ENCODE measurements around the gene COL5A2.

Gene COL5A2

GRCh38 chr2:189178726-189179569 is 613 bp downstream of the COL5A2 start:
- in situ Hi-C loops (cut with MboI; ENCODE audit: low sequenced_read_pairs) = no loop called here

DNA sequence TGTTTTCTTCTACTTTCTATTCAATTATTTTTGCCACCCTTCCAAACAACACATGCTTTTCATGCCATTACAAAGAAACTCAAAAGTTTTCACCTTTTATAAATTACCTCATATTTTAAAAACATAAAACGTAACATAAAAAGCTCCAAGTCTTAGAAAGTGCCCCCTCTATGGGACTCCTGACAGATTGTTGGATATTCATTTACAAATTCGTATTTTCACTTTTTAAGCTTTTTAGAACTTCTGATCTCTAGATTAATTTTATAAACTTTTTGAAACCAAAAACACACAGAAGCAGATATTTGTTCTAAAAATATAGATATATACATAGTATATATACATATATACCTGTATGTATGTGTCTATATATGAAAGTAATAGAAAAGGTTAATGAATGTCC is 1.5 kb downstream of the COL5A2 start:
- in situ Hi-C loops (cut with MboI; ENCODE audit: low sequenced_read_pairs) = no loop called here

- in situ Hi-C loops (cut with MboI; ENCODE audit: low sequenced_read_pairs) = no loop called here
These were observed 2.2 kb downstream of the COL5A2 start for GRCh38 chr2:189177251-189177840.

DNA sequence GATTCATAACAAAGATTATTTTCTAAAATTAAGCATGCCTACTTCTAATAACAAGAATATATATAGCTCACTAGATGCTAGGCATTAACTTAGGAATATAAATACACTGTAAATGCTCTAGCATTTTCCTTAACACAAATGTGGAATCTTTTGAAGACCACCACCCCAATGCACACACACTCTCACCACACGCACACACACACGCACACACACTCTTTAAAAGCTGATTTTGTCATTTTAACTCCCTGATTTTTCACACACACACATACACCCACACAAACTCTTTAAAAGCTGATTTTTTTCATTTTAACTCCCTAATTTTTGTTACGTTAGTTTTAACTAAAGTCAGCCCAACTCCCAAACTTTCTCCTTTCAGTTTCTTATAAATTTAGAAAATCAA is 3.0 kb downstream of the COL5A2 start:
- in situ Hi-C loops (cut with MboI; ENCODE audit: low sequenced_read_pairs) = no loop called here

DNA sequence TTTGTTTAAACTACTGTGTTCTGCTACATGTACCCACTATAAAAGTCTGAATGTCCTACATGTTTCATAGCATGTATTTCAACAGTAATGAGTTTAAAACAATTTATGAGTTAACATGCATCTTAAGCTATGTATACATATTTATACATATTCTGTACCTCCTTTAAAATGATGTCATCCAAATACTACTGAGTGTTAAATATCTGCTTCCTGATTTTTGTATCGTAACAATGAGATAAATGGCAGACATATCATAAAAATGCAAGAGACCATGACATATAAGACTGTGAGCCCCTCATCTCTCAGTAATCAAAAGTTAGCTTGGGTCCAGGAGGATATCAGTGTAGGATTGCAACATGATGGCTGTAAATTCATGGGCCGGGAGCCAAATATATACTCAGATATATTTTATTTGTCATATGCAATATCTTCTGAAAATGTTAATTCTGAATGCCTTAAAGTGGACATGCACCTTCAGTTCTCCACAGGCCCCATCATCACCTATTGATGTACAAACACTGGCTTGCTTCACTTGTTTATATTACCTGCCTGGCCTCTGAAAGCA is 3.6 kb downstream of the COL5A2 start:
- in situ Hi-C loops (cut with MboI; ENCODE audit: low sequenced_read_pairs) = no loop called here

DNA sequence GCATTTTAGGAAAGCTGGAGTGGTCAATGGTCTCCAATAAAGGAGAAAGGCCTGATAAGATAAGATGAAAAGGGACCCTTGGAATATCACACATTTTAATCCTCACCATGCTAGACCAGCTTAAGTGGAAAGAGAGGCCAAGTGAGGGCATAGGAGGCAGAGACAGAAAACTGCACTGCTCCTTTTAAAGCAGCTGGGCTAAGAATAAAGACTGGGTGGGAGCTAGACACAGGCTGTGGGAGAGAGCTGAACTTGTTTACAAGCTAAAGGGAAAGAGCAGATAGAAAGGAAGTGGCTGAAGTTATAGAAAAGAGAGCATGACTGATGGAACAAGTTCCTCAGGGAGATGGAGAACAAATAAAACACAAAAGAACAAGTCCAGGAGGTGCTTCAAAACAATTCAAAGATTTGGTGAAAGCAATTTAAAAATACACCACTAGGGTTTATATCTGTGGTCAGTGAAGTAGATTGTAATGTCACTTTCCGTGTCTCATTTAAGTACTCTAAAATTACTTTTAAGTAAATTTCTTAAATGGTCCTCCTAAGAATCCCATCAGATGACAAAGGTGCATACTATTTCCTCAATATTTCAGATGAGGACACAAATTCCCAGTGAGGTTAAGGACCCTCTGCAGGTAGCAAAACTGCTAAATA is 7.5 kb downstream of the COL5A2 start:
- in situ Hi-C loops (cut with MboI; ENCODE audit: low sequenced_read_pairs) = no loop called here

DNA sequence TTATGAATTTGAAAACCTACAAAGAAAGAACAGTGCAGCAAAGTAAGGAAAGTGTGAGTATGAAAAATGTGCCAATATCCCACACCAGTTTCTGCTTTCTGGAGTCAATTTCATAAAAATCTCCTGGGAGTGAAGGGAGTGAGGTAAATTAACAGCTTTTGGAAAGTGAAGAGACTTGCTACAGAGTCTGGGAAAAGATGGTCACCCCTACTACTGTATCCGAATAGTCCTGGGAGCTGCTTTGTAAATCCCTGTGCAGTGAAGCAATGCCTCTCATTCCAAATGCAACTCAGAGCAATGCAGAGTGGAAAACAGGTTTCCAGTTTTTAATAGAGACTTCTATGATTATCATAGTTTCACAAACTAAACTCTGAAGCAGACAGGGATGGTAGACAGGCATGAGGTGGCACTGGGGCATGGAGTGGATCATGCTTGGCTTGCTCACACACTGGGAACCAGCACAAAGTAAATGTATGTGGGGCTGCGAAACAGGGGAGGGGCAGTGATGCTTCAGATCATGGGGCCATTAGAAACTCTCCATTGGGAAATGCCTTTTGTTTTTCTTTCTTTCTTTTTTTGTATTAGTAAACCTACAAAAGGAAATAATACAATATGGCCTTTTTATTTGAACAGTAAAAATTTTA is 10.6 kb downstream of the COL5A2 start:
- in situ Hi-C loops (cut with MboI; ENCODE audit: low sequenced_read_pairs) = no loop called here

GRCh38 chr2:189165656-189166380 is 13.7 kb downstream of the COL5A2 start:
- in situ Hi-C loops (cut with MboI; ENCODE audit: low sequenced_read_pairs) = no loop called here

- in situ Hi-C loops (cut with MboI; ENCODE audit: low sequenced_read_pairs) = no loop called here
These were observed 14.8 kb downstream of the COL5A2 start for GRCh38 chr2:189164746-189165145.

- in situ Hi-C loops (cut with MboI; ENCODE audit: low sequenced_read_pairs) = no loop called here
These were observed 15.7 kb downstream of the COL5A2 start for GRCh38 chr2:189163889-189164288.

- in situ Hi-C loops (cut with MboI; ENCODE audit: low sequenced_read_pairs) = no loop called here
These were observed 17.0 kb downstream of the COL5A2 start for GRCh38 chr2:189162566-189162965.

DNA sequence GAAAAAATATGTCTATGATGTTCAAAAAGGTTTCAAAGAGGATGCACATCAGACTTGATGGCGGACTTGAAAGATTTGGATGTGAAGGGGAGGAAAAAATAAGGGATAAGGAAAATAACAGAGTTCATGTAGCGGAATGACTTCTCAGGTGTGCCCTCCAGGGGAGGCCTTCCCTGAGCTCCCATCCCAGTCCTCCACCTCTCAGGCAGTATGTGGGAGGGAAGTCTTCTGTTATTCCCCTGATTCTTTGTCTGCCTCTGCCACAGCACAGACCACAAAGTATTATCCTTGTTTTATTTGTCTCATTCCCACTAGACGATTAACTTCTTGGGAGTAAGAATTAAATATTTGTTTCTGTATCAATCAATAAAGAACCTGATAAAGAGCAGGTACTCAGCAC is 17.7 kb downstream of the COL5A2 start:
- in situ Hi-C loops (cut with MboI; ENCODE audit: low sequenced_read_pairs) = no loop called here

GRCh38 chr2:189159717-189160116 is 19.8 kb downstream of the COL5A2 start:
- in situ Hi-C loops (cut with MboI; ENCODE audit: low sequenced_read_pairs) = no loop called here

DNA sequence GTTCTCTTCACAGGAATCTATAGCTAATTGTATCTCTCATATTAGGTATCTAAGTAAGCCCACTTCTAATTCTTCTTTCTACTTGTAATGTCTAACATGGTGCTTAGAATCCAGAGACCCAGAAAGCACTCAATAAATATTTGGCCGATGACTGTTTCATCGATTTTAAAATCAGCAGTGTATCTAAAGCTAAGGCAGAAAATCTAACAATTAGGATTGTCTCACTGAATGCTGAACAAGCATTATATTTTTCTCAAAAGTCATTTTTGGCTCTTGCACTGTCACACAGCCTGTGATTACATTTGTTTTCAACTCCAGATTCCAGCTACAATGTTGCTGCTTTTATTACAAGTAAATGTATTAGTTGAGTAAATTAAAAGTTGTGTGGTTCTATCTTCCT is 20.3 kb downstream of the COL5A2 start:
- in situ Hi-C loops (cut with MboI; ENCODE audit: low sequenced_read_pairs) = no loop called here

- in situ Hi-C loops (cut with MboI; ENCODE audit: low sequenced_read_pairs) = no loop called here
These were observed 21.6 kb downstream of the COL5A2 start for GRCh38 chr2:189157939-189158338.

- in situ Hi-C loops (cut with MboI; ENCODE audit: low sequenced_read_pairs) = no loop called here
These were observed 22.1 kb downstream of the COL5A2 start for GRCh38 chr2:189157456-189157855.

- in situ Hi-C loops (cut with MboI; ENCODE audit: low sequenced_read_pairs) = no loop called here
These were observed 23.8 kb downstream of the COL5A2 start for GRCh38 chr2:189155795-189156194.

GRCh38 chr2:189153619-189154018 is 25.9 kb downstream of the COL5A2 start:
- in situ Hi-C loops (cut with MboI; ENCODE audit: low sequenced_read_pairs) = no loop called here

DNA sequence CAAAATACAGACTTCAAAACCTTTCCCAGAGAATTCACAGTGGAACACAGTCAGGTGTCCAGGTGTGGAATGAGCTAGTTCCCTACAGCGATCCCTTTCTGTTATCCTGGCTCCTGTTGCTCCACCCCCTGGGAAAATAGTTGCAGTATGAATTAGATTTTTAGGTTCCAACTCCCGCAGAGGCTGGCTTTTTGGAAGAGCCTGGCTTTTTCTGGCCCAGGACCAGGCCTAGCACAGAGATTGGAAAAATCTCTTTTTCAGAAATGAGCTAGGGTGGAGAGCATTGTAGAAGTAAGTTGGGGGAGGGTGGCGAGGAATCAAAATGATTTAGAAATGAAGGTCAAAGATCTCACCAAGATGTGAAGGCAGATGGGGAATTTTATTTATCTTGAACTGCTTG is 27.1 kb downstream of the COL5A2 start:
- in situ Hi-C loops (cut with MboI; ENCODE audit: low sequenced_read_pairs) = no loop called here

- in situ Hi-C loops (cut with MboI; ENCODE audit: low sequenced_read_pairs) = no loop called here
These were observed 27.7 kb downstream of the COL5A2 start for GRCh38 chr2:189151906-189152305.

DNA sequence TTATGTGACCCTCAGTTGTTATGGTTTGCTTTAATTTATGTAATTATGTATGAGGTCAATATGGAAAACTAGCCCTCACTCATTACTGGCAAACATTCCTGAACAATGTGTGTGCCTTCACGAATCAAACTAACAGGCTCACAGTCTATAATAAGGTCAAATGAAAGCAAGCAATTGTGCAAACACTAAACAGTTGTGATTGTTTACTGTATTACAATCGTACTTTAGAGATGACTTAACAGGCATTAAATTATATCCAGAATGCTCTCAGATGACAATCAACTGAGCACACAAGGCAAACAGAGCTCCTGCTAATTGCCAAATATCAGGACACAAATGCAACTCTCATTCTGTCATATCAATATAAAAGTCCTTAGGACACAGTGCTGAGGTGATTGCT is 29.5 kb downstream of the COL5A2 start:
- in situ Hi-C loops (cut with MboI; ENCODE audit: low sequenced_read_pairs) = no loop called here
